Ovary (tissue), 9 donors: ENCODE measurements around the gene ZNF598. TPM values are rescaled to one million over a fixed set of nuclear protein-coding genes. Genes with fewer than 3 reads are reported as not detected.

Source experiments
- DNase-seq, 5 donors: peaks; one replicate each; pipeline ENCODE4 v3.0.0-alpha.2; 2019 to 2020
- H3K27ac ChIP-seq, 2 donors: fragments of 200-600 bp; one replicate each; pipeline versions ENCODE4 v1.5.1 to v1.8.0; 2019 to 2022
- H3K27me3 ChIP-seq: fragments of 200-600 bp; one replicate; pipeline ENCODE4 v1.8.0; 2022
- H3K36me3 ChIP-seq: fragments of 200-600 bp; sonication (generic); one replicate; pipeline ENCODE4 v1.5.1; 2019
- H3K4me1 ChIP-seq: one replicate; pipeline ENCODE4 v1.8.1; 2013; ENCODE audit warnings: mild to moderate bottlenecking, moderate library complexity; ENCODE audit not compliant: insufficient read depth
- H3K4me3 ChIP-seq: fragments of 200-600 bp; sonication (generic); one replicate; pipeline ENCODE4 v1.5.1; 2017
- H3K9me3 ChIP-seq, 2 donors: fragments of 200-600 bp in 1 of 2; sonication (generic) in 1 of 2; one replicate each; pipeline versions ENCODE4 v1.5.1 to v1.8.1; 2013 to 2019; ENCODE audit warnings: mild to moderate bottlenecking in 1 of 2, moderate library complexity in 1 of 2
- EP300 ChIP-seq: sonication (generic); formaldehyde crosslinking; IDR thresholded peaks from one replicate; pipeline ENCODE4 v1.6.1; 2017; ENCODE audit warnings: antibody characterized with exemption
- POLR2A ChIP-seq: fragments of 450-650 bp; IDR thresholded peaks from one replicate; pipeline ENCODE4 v1.6.1; 2017; ENCODE audit warnings: antibody characterized with exemption, mild to moderate bottlenecking, moderate library complexity
- WGBS, 3 donors: extraction: QIAGEN DNeasy Blood & Tissue Kit in 1 of 3; methylation state at CpG; one replicate each; pipeline versions ENCODE4 v1.1.5 to v1.1.7; 2013 to 2017; 5-methylcytosine and 5-hydroxymethylcytosine counted together
- intact Hi-C, 4 donors: fragments of 100-400 bp; cut with DNase I; formaldehyde crosslinking; loops; one replicate each; pipeline versions ENCODE4 v1.11.0 to v1.15.1; 2022 to 2023
- polyA plus RNA-seq, 2 donors: library from polyadenylated mRNA; stranded (reverse); fragments of 200-250 nt in 1 of 2; fragments of 350-450 nt in 1 of 2; fragmentation: Illumina TruSeq in 1 of 2; extraction: RNeasy Lipid Tissue Mini Kit (QIAGEN cat#74804) in 1 of 2; gene quantifications; one replicate each; pipeline ENCODE4 v1.2.3, GENCODE V29; 2013 to 2014
- total RNA-seq, 7 donors: library from RNA; depleted of rRNA in 2 of 7; stranded (reverse); fragments of >200 nt in 2 of 7; fragmentation: NEBNext Ultra II Directional in 3 of 7; extraction: Animal tissue kit (Norgen Biotek cat#: 25700) in 3 of 7; gene quantifications; one replicate each; pipeline versions ENCODE4 v1.1.0 to v1.2.4, GENCODE V29; 2016 to 2023
- TF ChIP-seq, protein P1 (sequence below), 3 donors: fragments of 450-650 bp in 2 of 3; fragments of 200-600 bp in 1 of 3; IDR thresholded peaks; one replicate each; pipeline versions ENCODE4 v1.5.1 to v1.8.0; 2016 to 2022; ENCODE audit warnings: antibody characterized with exemption in 3 of 3, mild to moderate bottlenecking in 1 of 3
- donor health status: DM: no; HTN: no; CAD: no; lungs with moderate emphysema.
- donor health status: DM: no; HTN: no; CAD: no.
- donor health status: Bipolar disorder and iron deficiency.
- donor health status: DM: yes; HTN: yes; CAD: no.
- donor health status: DM: no; HTN: no; CAD: no.
- donor health status: DM: yes; HTN: yes; CAD: no.

The ZNF598 gene
- total and polyA plus RNA-seq, 9 donors: 0.95 to 44.5 (median 30.3) TPM

DNA sequence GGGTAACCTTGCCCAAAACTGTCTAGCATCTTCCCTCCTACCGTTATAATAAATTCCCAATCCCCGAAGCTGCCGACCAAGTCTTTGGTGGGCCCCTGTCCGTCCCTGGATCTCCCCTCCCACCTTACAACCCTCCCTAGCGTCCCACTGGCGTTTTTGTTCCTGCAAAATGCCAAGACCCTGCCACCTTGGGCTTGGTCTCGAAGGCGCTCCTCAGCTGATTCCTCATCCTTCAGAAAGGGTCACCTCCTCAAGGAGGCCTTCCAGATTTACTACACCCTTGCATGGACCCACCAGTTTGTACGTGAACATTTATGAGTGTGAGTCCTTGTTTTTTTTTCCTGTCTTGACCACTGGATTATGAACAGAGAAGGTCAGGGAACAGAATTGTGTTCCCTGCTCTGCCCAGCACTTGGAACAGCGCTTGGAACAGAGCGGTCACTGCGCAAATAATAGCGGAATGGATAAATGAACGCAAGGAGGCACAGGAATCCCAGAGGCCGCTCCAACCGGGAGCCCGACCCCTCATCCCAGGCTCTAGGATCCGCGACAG is 26.6 kb downstream of the ZNF598 start:
- TF ChIP-seq EP300 (no peak), POLR2A (no peak)
- TF ChIP-seq, protein P1, sequence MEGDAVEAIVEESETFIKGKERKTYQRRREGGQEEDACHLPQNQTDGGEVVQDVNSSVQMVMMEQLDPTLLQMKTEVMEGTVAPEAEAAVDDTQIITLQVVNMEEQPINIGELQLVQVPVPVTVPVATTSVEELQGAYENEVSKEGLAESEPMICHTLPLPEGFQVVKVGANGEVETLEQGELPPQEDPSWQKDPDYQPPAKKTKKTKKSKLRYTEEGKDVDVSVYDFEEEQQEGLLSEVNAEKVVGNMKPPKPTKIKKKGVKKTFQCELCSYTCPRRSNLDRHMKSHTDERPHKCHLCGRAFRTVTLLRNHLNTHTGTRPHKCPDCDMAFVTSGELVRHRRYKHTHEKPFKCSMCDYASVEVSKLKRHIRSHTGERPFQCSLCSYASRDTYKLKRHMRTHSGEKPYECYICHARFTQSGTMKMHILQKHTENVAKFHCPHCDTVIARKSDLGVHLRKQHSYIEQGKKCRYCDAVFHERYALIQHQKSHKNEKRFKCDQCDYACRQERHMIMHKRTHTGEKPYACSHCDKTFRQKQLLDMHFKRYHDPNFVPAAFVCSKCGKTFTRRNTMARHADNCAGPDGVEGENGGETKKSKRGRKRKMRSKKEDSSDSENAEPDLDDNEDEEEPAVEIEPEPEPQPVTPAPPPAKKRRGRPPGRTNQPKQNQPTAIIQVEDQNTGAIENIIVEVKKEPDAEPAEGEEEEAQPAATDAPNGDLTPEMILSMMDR (IDR thresholded peaks at IDR 0.05): no peak
- 18 to 23% (median 23%) methylated on average over 19 of the region's 19 CpGs for WGBS, 3 donors
- H3K9me3 ChIP-seq: no peaks in the 10 kb centered on the region
- intact Hi-C loops: no loop called here
- peaks cover 4% of the 10 kb centered on the region for H3K4me1 ChIP-seq
- peaks cover 3% of the 10 kb centered on the region for H3K27me3 ChIP-seq
- peak overlapping the region; percentile 55 for H3K4me3 ChIP-seq
- no peak overlapping the region for H3K27ac ChIP-seq
- no peak for DNase-seq
- H3K36me3 ChIP-seq: no peaks in the 10 kb centered on the region

DNA sequence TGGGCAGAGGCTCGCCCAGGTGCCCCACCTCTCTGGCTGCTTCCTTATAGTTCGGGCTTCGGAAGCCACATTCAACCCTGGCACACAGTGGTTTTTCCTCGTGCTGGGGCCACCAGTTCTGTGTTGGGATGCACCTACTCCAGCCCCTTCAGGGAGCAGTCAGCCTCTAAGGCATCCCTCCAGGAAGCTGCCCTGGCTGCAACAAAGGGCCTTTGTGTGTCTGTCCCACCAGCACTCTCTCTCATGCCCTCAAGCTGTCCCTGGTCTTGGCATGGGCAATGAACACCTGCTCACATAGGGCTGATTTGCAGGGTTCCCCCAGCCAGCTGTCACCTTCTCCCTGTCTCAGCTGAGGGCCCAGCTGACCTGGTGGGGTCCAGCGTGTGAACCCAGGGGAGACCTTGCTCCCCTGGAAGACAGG is 27.6 kb downstream of the ZNF598 start:
- 43 to 55% (median 49%) methylated on average over 5 of the region's 5 CpGs for WGBS, 3 donors
- Histone ChIP-seq H3K27me3 (peaks cover 3% of the 10 kb centered on the region), H3K9me3 (no peaks in the 10 kb centered on the region), H3K4me1 (peaks cover 4% of the 10 kb centered on the region), H3K4me3 (no peak overlapping the region), H3K27ac (no peak overlapping the region), H3K36me3 (no peaks in the 10 kb centered on the region)
- DNase-seq: no peak
- intact Hi-C loops: no loop called here
- TF ChIP-seq POLR2A: no peak
- no peak for TF ChIP-seq EP300
- TF ChIP-seq, protein P1 (IDR thresholded peaks at IDR 0.05): no peak

DNA sequence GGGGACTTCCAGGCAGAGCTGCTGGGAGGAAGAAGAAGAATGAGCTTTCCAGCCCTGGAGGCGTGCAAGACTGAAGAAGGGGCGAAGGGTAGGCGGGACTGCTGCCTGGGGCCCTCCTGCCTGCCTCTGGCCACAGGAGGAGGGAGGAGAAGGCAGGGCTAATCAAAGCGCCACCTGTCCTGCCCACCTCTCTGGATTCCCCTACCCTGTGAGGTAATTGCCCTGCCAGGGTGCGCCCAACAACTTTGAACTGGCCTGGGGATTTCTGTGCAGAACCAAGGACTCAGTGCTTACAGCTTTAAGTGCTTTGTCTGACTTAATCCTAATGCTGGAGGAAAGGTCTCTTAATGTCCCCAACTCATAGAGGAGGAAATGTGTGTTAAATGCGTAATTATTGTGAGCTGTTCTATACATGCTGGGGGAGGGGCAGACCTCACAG is 28.2 kb downstream of the ZNF598 start, which contains the start of gene NOXO1:
TSS of gene NOXO1 (minus strand) at position 72 of the 439 bp plus-strand sequence. CDS start 290 bp downstream, outside the sequence.
- no peak within 1 kb of the TSS for H3K4me3 ChIP-seq

DNA sequence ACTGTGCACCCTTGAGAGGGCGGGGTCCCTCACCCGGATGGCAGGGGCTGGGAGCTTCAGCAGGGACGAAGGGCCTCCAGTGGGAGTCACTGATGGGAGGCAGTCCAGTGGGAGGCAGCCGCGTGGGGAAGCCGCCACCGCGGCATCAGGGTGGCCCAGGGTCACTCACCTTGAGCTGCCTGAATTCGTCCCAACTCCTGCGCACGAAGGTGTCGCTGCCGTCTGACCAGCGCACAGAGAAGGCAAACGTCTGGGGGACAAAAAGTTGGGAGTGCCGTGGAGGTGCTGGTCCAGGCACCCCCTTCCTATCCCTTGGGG is 28.9 kb downstream of the ZNF598 start:
- Histone ChIP-seq H3K27me3 (peaks cover 3% of the 10 kb centered on the region), H3K36me3 (no peaks in the 10 kb centered on the region), H3K4me1 (peaks cover 4% of the 10 kb centered on the region), H3K27ac (no peak overlapping the region), H3K9me3 (no peaks in the 10 kb centered on the region), H3K4me3 (no peak overlapping the region)
- 8 to 18% (median 13%) methylated on average over 14 to 16 of the region's 16 CpGs for WGBS, 3 donors
- no peak for DNase-seq
- intact Hi-C loops: no loop called here
- TF ChIP-seq POLR2A: no peak
- TF ChIP-seq, protein P1 (IDR thresholded peaks at IDR 0.05): no peak
- TF ChIP-seq EP300: no peak

More for the DNA sequence above, 28.2 kb downstream of the ZNF598 start, which contains the start of gene NOXO1:
- H3K27me3 ChIP-seq: peaks cover 3% of the 10 kb centered on the region
- peaks cover 4% of the 10 kb centered on the region for H3K4me1 ChIP-seq
- intact Hi-C loops: no loop called here
- no peaks in the 10 kb centered on the region for H3K36me3 ChIP-seq
- no peaks in the 10 kb centered on the region for H3K9me3 ChIP-seq
- TF ChIP-seq, protein P1 (IDR thresholded peaks at IDR 0.05): no peak
- TF ChIP-seq POLR2A (no peak), EP300 (no peak)
- 23 to 39% (median 30%) methylated on average over 6 of the region's 6 CpGs for WGBS, 3 donors
- H3K27ac ChIP-seq: no peak within 1 kb of the TSS
- no peak for DNase-seq
